Inferior parietal cortex (tissue), 1 donor: Measurements from ENCODE around the gene FOLR2.
"Not testable (repeated sequence)": the region's sequence is repeated elsewhere in the genome, so short reads cannot be mapped to it uniquely, and the experiment has no call there.

Experiments used
- DNase-seq: peaks from one replicate; pipeline ENCODE4 v3.0.0-alpha.2; 2016; ENCODE audit errors: extremely low spot score

The FOLR2 gene

DNA sequence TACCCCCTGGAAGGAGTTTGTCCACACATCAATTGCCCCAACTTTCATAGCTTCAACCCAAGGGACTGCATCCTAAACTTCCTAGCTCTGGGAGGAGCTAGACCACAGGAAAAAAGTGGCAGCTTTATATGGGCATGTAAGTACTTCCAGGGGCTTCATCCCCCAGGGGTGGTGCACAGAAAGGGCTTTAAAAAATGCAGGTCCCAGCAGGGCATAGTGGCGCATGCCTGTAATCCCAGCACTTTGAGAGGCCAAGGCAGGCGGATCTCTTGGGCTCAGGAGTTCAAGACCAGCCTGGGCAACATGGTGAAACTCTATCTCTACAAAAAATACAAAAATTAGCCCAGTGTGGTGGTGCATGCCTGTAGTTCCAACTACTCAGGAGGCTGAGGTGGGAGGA is 9.8 kb upstream of the FOLR2 start:
- DNase-seq, result not testable (repeated sequence)

DNA sequence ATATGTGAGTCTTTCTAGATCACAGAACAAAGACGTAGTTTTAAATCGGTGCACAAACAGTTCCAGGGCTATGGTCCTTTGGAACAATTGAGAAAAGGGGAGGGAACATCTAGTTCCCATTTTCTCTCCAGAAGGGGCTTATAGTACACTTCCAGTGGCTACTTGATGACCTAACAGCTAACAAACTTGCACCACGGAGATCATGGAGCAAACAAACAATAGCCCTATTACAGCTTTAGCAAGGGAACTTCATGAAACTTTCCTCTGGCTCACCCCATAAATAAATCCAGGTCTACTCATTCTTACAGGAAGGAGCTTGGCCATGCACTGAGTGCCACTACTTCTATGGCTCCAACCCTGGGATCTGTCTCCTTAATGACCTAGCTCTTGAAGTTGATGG is 8.3 kb upstream of the FOLR2 start:
- no peak for DNase-seq

DNA sequence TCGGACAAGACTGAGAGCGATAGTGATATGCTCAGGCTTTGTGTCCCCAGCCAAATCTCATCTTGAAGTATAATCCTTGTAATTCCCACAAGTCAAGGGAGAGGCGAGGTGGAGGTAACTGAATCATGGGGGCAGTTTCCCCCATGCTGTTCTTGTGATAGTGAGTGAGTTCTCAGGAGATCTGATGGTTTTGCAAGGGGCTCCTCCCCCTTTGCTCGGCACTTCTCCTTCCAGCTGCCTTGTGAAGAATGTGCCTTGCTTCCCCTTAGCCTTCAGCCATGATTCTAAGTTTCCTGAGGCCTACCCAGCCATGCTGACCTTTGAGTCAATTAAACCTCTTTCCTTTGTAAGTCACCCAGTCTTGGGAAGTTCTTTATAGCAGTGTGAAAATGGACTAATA is 7.5 kb upstream of the FOLR2 start:
- DNase-seq, result no peak

DNA sequence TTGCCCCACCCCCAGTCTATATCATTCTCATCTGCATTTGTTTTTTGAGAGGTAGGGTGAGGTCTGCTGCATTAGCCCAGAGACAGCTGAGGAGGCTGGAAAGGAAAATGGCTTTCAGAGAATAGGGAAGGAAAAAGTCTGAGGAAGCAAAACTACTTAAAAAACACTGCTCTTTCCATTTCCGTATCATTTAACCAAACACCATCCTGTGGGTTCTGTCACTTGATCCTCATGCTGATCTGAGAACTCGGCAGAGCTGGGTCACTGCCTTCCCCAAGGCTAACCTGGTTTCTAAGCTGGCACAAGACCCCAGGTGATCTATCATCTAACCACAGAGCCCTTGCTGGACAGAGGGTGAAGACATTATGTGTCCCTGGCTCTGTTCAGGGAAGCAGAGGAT is 1.2 kb downstream of the FOLR2 start:
- DNase-seq, result no peak

DNA sequence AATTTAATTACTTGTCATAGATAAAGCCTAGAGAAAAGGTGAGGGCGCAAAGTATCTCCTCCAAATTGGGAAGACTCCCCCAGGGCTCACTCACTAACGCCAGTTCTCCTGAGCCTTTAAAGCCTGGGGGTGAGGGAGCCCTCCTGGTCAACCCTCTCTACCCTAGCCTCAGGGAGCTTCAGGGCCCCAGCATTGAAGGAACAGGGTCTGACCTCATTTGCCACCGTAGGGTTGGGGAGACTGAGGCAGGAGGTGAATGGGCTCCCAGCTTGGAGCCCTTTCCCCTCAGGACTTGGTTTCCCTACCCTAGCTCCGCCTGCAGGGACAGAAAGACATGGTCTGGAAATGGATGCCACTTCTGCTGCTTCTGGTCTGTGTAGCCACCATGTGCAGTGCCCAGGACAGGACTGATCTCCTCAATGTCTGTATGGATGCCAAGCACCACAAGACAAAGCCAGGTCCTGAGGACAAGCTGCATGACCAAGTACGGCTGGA is 1.7 kb downstream of the FOLR2 start:
- DNase-seq, result no peak

DNA sequence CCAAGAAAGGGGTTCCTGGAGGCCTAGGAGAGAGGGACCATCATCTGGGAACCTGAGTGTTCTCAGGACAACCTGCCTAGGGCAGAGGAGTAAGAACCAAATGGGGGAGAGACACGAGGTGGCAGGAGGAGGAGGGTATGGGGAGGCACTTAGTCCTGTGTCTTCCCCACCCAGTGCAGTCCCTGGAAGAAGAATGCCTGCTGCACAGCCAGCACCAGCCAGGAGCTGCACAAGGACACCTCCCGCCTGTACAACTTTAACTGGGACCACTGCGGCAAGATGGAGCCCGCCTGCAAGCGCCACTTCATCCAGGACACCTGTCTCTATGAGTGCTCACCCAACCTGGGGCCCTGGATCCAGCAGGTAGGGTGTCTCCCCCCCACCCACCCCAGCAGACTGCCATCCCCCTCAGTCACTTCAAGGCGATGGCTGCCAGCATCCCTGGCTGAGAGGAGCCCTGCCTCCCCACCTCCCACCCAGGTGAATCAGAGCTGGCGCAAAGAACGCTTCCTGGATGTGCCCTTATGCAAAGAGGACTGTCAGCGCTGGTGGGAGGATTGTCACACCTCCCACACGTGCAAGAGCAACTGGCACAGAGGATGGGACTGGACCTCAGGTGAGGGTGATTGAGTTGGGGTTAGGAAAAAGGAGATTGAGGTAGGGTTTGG is 4.2 kb downstream of the FOLR2 start:
- no peak for DNase-seq

DNA sequence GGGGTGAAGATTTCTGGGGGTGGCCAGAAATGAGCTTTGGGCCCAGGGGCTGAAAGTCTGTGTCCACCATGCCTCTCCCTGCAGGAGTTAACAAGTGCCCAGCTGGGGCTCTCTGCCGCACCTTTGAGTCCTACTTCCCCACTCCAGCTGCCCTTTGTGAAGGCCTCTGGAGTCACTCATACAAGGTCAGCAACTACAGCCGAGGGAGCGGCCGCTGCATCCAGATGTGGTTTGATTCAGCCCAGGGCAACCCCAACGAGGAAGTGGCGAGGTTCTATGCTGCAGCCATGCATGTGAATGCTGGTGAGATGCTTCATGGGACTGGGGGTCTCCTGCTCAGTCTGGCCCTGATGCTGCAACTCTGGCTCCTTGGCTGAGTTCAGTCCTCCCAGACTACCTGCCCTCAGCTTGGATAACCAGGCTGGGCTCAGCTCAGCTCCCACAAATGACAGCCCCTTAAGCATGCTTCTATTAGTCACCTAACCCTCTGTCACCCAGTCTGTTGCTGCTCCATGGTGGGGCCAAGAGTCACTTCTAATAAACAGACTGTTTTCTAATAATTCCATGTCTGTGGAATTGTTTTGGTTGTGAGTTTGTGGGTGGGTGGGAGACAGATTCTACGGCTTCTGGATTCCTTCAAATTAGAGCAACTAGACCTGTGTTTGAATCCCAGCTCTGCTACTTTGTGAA is 4.9 kb downstream of the FOLR2 start:
- no peak for DNase-seq

DNA sequence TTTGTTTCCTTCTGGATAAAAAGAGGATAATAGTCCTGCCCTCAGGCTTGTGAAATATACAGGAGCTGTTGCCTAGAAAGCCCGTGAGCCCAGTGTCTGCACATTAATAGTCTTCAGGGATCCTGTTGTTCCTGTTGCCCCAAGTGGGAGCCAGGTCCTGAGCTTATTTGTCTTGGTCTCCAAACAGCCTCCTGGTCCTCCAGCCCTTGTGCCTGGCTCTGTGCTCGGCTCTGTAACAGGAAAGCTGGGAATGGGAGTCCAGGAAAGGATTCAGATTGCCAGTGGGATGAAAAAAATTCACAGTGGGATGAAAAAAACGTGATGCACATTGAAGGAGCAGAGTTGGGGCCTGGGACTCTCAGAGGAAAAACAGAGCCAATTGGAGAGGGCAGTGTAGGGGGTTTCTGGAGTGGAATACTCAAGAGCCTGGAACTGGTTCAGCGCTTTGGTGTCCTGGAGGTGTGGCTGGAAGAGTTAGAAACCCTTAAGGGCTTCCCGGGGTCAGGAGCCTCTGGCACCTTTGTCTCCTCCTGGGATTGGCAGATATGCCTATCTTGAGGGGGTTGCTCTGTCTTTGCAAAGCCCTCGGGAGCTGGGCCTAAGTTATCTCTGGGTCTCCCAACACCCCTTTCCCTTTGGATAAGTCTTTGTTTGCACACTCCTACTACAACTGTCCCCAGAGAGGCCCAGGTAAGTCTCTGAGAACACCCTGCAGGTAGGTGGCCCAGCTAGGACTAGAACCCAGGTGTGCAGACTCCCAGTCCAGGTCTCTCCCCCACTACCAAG is 5.7 kb downstream of the FOLR2 start:
- DNase-seq, result no peak

DNA sequence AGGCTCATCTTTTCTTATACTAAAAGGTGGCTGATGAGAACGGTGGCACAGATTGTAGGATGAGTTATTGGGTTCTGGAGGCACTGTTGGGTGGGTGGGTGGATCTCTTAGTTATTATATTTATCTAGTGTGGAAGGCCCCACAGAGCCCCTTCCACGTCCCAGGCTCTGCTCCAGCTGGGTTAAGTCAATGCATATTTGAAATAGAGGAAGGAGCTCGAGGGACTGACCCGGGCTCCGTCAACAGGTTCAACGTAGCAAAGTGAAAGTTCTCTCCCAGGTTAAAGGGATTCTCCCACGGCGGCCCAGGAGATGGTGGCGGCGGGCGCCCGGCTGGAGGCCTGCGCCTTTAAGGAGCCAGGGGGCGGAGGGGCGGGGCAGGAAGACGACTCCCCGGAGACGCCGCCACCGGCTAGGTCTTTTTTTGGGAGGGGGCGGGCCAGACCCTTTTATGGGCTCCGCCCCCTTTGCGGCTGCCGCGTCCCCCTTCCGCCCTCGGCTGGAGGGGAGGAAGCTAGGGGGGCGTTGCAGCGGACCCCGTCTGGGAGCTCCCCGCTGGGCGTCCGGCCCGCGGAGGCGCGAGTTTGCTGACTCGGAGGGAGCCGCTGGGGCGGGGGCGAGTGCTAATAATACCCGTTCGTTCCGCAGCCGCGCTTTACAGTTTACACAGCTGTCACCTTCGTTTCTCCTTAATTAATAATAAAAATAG is 6.5 kb downstream of the FOLR2 start:
- DNase-seq, result peak; percentile 69

DNA sequence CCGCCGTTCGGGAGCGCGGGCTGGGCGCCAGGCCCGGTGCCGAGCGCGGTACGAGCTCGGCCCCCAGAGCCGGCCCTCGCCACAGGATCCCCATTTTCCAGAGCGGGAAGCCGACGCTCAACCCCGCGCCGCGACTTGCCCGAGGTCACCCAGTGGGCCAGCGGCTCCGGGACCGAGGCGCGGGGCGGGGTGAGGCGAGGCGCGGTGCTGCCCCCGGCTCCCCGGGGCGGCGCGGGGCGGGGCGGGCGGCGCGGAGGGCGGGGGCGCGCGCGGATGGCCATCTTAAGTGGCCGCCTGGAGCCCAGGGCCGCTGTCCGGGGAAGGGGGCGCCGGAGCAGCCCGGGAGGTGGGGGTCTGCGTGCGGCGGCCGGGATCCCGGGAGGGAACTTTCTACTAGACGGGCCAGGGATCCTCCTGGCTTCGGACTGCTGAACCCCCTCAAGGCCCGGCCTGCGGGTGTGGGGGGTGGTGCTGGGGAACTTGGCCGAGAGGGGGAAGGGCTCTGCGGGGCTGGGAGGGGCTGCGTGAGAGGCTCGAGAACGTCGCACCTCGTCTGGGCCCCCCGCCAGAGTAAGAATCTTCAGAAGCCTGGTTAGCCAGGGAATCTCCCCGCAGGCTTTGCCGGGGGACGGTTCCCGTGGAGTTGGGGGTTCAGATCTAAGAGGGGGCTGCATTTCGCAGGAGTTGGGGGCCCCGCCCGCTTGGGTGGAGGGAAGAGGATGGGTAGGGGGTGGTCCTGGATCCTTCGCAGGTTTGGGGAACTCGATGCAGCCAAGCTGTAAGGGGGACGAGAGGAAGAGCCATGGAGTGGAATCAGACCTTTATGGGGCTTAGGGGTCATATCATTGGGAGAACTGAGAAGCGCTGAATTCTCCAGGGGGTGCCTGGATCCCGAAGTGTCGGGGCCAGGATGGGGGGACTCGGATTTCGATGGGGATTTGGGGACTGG is 7.3 kb downstream of the FOLR2 start:
- no peak for DNase-seq

DNA sequence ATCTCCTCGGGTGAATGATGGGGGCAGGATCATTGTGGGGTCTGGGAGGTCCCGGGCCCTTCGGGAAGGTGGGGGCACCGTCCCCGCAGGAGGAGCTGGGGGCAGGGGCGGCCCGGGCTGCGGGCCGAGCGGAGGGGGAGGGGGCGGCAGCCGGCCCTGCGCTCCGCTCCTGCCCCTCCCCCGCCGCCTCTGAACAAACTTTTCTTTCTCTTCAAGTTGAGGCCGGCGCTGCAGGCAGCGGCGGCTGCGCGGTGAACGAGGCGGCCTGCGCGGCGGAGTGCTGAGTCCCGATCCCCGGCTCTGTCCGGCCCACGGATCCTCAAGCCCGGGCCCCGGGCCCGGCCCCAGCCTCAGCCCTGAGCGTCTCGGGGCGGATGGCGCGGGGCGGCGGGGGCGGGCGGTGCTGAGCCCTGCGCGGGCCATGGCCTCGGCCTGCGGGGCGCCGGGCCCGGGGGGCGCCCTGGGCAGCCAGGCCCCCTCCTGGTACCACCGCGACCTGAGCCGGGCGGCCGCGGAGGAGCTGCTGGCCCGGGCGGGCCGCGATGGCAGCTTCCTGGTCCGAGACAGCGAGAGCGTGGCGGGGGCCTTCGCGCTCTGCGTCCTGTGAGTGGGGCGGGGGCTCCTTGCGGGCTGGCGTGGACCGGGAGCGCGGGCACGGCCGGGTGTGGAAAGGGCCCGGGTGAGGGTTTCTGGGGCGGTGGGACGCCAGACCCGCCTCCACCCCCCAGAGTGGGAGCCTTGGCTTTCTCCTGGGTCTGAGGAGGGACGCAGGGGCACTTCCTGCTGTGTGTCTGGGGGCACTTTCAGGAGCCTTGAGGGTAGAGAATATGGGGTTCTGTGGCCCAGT is 8.2 kb downstream of the FOLR2 start, which contains the start of gene INPPL1:
Gene INPPL1 (plus strand): TSS at position 204 of the 847 bp plus-strand sequence. CDS start 218 bp downstream, at position 422.
- no peak for DNase-seq

DNA sequence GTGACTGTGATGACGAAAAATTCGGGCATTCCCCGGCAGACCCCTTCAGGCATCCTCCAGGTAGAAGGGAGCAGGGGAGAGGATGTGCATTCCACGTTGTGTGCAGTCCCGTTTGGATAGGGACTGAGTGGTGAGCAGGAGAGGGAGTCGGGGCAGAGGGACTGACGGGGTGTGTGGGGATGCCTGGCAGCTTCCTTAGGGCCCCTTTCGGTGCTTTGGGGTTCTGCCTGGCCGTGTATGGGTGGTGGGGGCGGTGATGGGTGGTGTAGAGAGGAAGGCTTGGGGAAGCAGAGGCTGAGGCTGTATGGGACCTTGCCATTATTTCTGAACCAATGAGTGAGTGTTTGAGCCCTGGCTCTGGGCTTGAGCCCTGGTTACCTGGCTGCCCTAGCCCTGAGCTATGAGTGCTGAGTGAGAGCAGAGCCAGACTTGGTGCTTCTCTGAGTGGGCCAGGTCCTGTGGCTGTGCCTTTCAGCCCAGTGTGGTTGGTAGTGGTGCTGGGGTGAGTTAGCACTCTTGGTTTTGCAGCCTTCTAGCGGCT is 8.9 kb downstream of the FOLR2 start:
- no peak for DNase-seq

DNA sequence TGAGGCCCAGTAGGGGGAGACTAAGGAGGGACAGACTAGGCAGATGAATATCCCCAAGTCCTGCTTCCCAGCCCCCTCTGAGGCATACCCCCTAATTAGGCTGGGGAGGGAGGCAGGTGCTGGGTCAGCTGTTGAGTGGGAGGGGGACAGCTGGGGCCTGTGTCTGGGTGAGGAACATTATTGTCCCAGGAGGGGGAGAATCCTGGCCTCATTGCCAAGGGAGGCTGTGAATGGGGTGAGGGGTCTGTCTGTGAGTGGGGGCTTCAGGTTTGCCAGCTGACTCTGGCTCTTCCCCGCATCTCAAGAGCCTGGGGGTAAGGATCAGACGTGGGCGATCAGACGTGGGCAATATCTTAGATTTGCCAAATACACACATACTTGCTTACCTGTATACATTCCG is 10.1 kb downstream of the FOLR2 start:
- DNase-seq, result no peak

DNA sequence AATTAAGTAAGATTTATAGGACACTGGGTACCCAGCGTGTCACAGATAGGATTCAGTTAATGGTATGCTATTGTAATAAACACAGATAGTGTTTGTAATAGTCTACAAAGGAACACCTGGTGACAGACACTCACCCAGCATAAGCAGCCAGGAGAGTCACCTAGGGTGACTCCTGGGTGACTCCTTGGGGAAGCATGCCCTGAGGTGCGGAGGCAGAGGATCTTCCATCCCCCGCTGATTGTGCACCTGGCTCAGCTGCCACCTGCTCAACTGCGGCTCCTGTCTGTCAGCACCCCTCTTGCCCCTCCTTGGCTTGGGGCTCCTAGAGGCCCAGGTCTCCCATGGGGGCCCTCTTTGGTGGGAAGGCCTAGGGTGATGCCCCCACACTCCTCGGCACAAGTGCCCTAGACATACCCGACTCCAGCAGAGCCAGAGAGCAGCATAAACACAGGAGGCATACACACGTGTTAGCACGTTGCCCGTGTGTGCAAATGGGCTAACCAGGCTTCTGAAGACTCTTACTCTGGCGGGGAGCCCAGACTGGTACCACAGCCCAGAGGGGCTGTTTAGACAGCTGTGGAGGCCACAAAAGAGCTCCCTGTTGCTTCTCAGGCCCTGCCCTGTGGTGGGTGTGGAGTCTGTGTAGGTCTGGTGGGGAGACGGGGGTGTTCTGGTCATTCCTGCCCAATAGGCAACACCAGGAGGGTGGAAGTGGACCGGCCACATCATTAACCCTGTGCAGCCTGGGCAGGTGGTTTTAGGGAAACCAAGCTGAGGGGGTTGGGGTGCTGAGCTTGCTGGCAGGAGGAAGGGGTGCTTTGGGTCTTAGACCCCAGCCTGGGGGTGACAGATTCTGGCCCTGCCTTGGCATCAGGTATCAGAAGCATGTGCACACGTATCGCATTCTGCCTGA is 11.0 kb downstream of the FOLR2 start:
- no peak for DNase-seq

DNA sequence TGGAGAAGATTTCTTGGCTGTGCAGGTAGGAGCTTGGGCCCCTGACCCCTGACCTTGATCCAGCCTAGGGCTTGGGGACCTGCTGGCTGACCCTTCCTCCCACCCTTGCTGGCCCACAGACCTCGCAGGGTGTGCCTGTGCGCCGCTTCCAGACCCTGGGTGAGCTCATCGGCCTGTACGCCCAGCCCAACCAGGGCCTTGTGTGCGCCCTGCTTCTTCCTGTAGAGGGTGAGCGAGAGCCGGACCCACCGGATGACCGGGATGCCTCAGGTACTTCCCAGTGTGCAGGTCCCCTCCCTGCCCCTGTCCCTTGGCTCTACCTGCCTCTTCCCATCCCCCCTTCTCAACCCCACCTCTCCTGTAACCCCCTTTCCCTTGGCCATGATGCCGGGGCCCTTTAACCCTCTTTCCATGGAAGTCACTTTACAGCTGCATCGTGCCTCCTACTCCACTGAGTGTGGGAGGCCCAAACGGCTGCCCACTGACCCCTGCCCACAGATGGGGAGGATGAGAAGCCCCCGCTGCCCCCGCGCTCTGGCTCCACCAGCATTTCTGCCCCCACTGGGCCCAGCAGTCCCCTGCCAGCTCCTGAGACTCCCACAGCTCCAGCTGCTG is 11.7 kb downstream of the FOLR2 start:
- no peak for DNase-seq

DNA sequence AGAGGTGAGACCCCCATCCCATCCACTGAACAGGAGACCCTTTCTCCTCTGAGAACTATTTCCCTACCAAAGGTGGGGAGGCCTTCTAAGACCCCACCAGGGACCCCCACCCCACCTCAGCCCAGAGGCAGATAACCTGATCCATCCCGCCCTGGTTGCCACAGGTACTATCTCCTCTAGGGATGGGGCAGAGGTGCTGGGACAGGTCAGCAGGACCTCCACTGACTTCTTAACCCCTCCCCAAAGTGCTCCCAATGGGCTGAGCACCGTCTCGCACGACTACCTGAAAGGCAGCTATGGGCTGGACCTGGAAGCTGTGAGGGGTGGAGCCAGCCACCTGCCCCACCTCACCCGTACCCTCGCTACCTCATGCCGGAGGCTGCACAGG is 12.2 kb downstream of the FOLR2 start:
- no peak for DNase-seq

DNA sequence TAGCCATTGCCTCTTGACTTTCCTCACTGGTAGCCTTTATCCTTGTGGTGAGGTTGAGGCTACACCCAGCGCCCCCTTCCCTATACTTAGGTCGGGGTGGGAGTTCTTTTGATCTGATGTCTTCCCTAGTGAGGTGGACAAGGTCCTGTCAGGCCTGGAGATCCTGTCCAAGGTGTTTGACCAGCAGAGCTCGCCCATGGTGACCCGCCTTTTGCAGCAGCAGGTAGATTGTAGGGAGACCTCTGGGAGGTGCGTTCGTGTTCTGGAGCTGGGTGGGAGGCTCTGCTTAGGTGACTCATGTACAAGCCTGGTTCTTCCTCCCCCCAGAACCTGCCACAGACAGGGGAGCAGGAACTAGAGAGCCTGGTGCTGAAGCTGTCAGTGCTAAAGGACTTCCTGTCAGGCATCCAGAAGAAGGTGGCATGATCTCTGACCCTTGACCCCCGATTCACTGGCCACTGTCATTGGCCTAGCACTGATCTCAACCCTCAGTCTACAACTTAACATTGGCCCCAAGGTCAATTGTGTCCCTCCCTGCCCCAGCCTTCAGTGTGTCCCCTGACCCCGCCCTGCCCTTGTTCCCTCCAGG is 12.8 kb downstream of the FOLR2 start:
- no peak for DNase-seq
